Pons (tissue), 1 donor: ENCODE measurements around the gene SUPT3H.

Experiments used
- DNase-seq: peaks from one replicate; pipeline ENCODE4 v3.0.0-alpha.2; 2016; ENCODE audit warnings: low spot score

Gene SUPT3H

DNA sequence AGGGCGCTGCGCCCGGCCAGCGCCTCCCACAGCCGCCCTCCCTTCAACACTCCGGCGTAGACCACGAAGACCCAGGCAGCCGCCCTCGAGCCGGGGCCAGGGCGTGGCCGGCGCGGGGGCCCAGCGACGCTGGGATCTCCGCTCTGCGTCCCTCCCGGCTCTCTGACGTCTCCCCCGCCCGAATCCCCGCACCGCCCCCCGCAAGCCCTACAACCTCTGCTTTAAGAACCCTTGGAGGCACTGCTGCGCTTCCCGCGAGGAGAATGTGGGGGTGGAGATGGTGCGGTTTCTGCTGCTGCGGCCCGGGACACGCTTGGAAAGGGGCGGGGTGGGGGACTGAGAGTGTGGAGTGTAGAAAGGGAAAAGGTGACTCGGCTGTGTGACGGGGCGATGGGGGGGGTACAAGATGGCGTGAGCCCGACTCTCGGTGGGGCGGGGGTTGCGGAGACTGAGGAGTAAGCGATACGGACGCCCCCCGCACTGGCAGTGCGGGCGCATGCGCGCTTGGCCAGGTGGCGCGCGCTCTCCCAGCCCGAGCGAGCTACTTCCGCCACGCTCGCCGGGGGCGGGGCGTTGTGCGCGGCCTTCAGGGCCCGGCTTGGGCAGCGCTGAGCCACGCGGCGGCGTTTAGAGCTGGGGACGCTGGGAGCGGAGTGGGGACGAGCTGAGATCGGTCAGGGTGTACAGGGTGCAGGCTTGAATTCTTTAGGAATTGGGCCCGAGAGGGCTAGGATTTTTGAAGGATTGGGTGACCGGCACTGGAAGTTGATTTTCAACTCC lies at the start of gene SUPT3H:
Gene SUPT3H (minus strand): TSS at position 381 of the 780 bp plus-strand sequence.
- DNase-seq, result peak; percentile 92

DNA sequence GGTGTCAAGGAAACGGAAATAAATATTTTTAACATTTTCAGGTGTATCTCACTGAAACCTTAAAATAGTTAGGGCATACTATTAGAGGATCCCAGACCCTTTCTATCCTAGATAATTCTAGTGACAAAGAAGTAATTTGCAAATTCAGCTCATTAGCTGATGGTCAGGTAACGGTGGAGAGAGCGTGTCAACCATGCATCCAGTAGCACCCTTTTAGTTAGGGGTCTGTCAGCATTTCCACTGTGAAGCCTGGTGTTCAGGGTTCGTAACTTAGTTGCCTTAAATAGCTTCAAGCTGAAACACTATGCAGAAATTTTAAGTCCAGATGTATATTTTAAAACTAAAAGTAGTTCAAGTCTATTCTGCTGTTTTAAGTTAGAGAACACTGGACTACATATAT lies 48.5 kb upstream of the SUPT3H start:
- no peak for DNase-seq

DNA sequence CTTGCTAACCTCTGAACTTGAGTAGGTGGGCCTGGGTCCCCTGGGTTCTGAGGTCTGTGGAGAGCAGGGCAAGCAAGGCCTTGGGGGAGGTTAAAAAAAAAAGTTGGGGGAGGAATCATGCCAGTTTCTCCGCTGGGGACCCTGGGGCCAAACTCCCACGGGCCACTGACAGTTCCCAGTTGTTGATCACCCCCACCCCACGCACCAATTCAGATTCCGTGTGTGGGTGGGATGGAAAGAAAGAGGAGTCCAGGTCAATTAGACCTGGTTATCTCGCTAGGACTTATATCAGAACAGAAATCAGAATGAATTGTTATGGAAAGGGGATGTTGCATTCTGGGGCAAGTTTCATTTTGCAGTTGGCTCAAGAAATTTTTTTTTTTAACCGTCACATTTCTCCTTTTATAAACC lies 46.7 kb upstream of the SUPT3H start:
- no peak for DNase-seq

- no peak for DNase-seq
Observed at GRCh38 chr6:45423824-45424450, 46.2 kb upstream of the SUPT3H start.

- no peak for DNase-seq
Observed at GRCh38 chr6:45423111-45423823, 45.5 kb upstream of the SUPT3H start.

DNA sequence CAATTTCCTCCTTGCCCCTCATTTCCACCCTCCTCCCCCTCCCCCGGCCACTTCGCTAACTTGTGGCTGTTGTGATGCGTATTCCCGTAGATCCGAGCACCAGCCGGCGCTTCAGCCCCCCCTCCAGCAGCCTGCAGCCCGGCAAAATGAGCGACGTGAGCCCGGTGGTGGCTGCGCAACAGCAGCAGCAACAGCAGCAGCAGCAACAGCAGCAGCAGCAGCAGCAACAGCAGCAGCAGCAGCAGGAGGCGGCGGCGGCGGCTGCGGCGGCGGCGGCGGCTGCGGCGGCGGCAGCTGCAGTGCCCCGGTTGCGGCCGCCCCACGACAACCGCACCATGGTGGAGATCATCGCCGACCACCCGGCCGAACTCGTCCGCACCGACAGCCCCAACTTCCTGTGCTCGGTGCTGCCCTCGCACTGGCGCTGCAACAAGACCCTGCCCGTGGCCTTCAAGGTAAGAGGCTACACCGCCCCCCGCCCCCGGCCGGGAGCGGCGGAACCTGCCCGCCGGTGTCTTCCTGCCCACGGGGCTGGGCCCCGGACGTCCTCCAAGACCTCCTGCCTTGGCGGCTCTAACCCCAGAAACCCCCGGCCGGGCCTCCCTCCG lies 44.9 kb upstream of the SUPT3H start:
- DNase-seq, result no peak

DNA sequence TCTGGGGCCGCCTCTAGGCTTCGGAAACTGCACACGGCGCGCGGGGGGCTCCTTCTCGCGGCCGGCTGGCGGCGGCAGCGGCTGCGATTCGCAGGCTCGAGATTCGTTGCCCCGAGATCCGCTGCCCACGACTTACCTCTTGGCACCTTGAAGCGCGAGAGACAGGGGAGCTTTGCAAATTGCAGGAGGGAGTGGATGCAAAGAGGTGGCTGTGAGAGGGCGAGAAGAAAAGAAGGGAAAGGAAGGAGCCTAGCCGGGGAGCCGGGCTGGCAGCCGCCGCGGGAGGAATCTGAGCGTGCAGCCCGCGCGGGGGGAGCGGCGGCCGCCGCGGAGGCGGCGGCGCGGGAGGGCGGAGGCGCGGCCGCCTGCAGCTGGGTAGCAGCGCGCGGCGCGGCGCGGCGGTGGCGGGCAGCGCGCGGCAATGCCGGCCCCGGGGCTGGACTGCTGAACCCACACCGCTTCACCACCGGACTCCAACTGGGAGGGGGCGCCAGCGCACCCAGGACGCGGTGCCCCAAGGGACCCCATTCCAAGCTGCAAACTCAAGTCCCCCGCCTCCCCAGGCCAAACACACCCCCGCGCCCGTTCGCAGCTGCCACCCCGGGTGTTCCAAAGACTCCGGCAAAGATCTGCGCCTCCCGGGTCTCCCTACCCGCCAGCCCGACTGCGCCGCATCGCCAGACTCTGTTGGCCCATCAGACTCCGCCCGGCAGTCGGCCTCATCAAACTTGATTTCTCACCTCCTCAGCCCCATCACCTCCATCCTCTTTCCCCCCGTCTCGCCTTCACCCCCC lies 44.2 kb upstream of the SUPT3H start:
- peak; percentile 57 for DNase-seq

- DNase-seq, result no peak
Observed at GRCh38 chr6:45420909-45421708, 43.4 kb upstream of the SUPT3H start.

- DNase-seq, result peak; percentile 46
Observed at GRCh38 chr6:45420083-45420908, 42.6 kb upstream of the SUPT3H start.

DNA sequence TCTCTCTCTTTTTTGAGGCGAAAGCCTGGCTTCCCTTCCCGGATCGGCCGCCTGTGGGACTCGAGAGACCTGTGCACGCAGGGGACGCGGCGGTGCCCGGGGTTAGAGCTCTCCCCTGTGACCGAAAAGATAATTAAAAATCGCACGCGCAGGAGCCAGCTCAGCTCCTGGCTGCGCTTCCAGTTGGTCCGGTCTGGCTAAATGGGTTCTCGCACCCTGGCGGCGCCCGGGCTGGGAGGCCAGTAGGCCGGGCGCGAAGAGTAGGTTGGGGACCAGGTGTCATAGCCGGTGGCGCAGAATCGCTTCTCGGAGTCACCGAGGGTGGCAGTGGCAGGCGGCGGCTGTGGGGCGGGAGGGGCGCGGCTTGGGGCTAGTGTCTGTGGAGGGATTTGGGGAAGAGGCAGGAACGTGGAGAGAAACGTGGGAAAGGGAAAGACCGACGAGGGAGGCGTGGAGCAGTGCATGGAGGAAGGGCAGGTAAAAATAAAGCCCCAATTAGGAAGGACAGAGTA lies 41.9 kb upstream of the SUPT3H start:
- peak; percentile 43 for DNase-seq

DNA sequence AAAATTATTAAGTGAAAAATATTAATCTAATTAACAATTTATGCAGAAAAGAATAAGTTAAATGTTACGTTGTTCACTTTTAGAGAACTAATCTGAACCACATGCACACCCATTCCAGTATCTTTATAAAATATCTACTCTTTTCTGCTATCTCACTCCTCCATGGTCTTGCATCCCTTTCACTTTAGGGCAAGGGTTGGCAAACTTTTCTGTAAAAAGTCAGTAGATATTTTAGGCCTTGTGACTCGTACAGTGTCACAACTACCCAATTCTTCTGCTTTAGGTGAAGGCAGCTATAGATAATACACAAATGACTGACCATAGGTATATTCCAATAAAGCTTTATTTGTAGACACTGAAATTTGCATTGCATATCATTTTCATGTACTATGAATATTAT lies 39.7 kb upstream of the SUPT3H start:
- no peak for DNase-seq

- no peak for DNase-seq
Observed at GRCh38 chr6:45416700-45417099, 39.0 kb upstream of the SUPT3H start.

DNA sequence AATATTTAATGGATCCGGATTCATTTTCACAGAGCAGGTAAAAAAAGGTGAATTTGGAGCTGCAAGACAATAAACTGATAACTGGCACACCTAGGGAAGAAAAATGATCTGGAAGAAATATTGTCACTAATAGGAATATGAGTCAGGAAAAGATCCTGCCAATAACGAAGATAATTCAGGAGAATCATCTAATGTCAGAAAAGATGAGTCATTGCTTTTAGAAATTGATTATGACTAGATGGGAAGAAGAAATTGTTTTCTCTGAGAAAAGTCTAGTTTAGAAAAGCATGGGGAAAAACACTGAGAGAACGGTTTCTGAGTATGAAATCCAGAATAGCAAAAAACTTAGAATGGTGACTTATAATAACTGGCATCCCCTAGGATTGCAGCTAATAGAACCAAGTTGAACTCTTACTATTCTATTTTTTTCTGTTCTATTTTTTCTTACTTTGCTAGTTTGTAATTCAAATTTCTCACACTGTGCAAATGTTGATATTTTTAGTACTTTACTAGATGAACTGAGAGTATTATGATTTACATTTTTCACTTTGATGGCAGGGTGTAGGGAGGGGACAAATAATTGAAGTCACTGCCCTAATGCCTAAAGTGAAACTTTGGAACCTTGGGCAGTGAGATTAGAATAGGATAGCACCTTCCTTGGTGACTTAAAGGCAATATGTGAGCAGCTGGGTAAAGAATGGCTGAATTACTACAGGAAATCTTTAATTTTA lies 38.2 kb upstream of the SUPT3H start:
- DNase-seq, result no peak

DNA sequence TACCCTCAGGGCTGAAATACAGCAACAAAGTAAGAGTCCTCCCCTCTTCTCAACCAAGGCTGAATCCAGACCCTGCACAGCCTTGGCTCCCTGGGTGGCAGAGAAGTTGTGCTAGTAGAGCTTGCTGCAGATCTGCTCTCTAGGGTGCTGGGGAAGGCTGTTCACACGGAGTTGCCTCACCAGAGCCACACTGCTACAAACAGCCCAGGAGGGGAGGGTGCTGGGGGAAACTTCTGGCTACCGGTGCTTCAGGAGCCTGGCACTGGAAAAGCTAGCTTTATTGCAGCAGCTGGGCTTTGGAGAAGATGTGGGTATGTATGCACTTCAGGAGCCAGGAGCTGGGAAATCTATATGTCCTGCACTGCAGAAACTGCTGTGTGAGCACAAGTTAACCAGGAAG lies 37.6 kb upstream of the SUPT3H start:
- no peak for DNase-seq

- DNase-seq, result no peak
Observed at GRCh38 chr6:45411959-45412358, 34.2 kb upstream of the SUPT3H start.

- DNase-seq, result no peak
Observed at GRCh38 chr6:45400021-45400420, 22.3 kb upstream of the SUPT3H start.

DNA sequence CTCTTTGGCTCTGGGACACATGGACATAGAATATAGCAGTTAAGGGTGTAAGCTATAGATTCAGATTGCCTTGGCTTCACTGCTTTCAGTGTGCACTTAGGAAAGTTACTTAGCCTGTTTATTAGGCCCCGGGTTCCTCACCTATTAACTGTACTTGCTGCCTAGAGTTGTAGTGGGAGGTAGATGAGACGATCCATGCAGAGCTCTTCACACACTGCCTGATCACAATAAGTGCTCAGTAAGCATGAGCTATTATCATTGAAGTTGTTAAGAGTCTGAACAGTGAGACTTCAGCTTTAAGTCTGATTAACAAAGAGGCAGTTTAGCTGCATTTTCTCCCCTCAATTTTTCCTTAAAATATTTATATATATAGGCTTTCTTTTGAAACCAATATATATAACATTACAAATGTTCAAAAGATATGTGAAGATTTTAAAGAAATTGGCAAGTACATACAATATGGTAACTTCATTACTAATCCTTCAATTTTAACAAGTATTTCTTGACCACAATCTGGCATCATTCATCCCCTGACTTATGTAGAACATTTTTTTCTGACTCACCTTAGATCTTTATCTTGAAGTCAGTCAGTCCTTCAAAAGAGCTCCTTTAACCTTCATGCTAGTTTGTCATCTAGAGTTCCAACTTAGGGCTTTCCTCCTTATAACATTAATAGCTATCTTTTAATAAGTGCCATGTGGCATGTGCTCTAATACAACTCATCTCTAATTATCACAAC lies 20.5 kb upstream of the SUPT3H start:
- DNase-seq, result no peak

DNA sequence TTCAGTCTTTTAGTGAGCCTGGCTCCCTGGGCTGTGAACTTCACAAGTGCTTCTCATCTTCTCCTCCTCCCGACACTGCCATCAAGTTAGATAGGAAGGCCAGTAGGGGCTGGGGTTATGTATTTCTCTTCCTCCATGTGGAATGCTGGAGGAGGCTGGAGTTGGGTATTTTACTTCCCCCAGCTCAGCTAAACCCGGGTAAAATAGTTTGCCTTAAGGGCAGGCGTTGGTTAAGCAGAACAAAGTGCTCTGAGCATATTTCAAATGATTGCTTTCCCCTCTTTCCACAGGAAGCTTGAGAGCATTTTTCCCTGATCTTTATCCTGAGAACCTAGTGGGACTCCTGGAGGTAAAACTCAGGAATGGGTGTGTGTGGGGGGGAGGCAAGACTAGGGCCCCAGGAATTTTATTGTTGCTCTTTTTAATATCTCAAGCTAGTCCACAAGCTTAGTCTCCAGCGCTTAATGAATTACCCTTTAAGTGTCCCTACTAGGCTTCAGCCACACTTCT lies 16.9 kb upstream of the SUPT3H start:
- no peak for DNase-seq
